Heart right ventricle (tissue), 16 donors: ENCODE measurements around the gene ACKR3. TPM values are rescaled to one million over a fixed set of nuclear protein-coding genes. Genes with fewer than 3 reads are reported as not detected.

Experiments
- ATAC-seq, 8 donors: fragments of 200-7000 bp; cut with Tn5 transposase; one replicate each; pipeline ENCODE4 v1.9.1; 2020; ENCODE audit warnings: mild to moderate bottlenecking in 8 of 8, moderate library complexity in 8 of 8, moderate number of reproducible peaks in 1 of 8
- DNase-seq, 2 donors: peaks; one replicate each; pipeline ENCODE4 v3.0.0-alpha.2; 2020
- H3K27ac ChIP-seq, 10 donors: fragments of 200-600 bp; sonication (generic) in 2 of 10; one replicate each; pipeline versions ENCODE4 v1.5.0 to v1.8.0; 2020 to 2022; ENCODE audit warnings: mild to moderate bottlenecking in 3 of 10
- H3K27me3 ChIP-seq, 7 donors: fragments of 200-600 bp; one replicate each; pipeline ENCODE4 v1.8.0; 2021 to 2022; ENCODE audit warnings: mild to moderate bottlenecking in 2 of 7
- H3K36me3 ChIP-seq, 9 donors: fragments of 200-600 bp; sonication (generic) in 1 of 9; one replicate each; pipeline versions ENCODE4 v1.5.0 to v1.8.0; 2020 to 2022; ENCODE audit warnings: mild to moderate bottlenecking in 2 of 9
- H3K4me1 ChIP-seq, 9 donors: fragments of 200-600 bp; sonication (generic) in 1 of 9; one replicate each; pipeline versions ENCODE4 v1.5.0 to v1.8.0; 2020 to 2022; ENCODE audit warnings: mild to moderate bottlenecking in 4 of 9
- H3K4me3 ChIP-seq, 10 donors: fragments of 200-600 bp; sonication (generic) in 2 of 10; one replicate each; pipeline versions ENCODE4 v1.5.0 to v1.8.0; 2020 to 2022; ENCODE audit warnings: mild to moderate bottlenecking in 7 of 10, moderate library complexity in 2 of 10
- H3K9me3 ChIP-seq, 11 donors: fragments of 200-600 bp in 10 of 11; sonication (generic) in 2 of 11; one replicate each; pipeline versions ENCODE4 v1.5.0 to v1.8.0; 2013 to 2022; ENCODE audit warnings: mild to moderate bottlenecking in 2 of 11, control low read depth in 1 of 11, moderate library complexity in 1 of 11
- CTCF ChIP-seq, 9 donors: fragments of 200-600 bp; sonication (generic) in 2 of 9; IDR thresholded peaks; one replicate each; pipeline versions ENCODE4 v1.5.0 to v1.8.0; 2021 to 2022; ENCODE audit warnings: antibody characterized with exemption in 9 of 9, mild to moderate bottlenecking in 5 of 9, moderate library complexity in 1 of 9
- WGBS, 2 donors: extraction: QIAGEN DNeasy Blood & Tissue Kit; methylation state at CpG; one replicate each; pipeline ENCODE4 v1.1.7; 2013; ENCODE audit warnings: inconsistent platforms in 1 of 2; 5-methylcytosine and 5-hydroxymethylcytosine counted together
- intact Hi-C, 10 donors: fragments of 100-400 bp; cut with DNase I; formaldehyde crosslinking; loops; one replicate each; pipeline versions ENCODE4 v1.11.1 to v1.14.2; 2022
- polyA plus RNA-seq, 2 donors: library from polyadenylated mRNA; stranded (reverse); fragments of 200-250 nt; gene quantifications; one replicate each; pipeline ENCODE4 v1.2.3, GENCODE V29; 2013
- total RNA-seq, 10 donors: library from RNA; stranded (reverse); fragmentation: NEBNext Ultra II Directional in 3 of 10; extraction: Animal tissue kit (Norgen Biotek cat#: 25700) in 3 of 10; gene quantifications; one replicate each; pipeline versions ENCODE4 v1.2.1 to v1.2.4, GENCODE V29; 2021 to 2023
- donor health status: Arrhythmogenic right ventricular cardiomyopathy.
- donor health status: ischemic (EF 13 %, LVEDD 7.1; RV severe dilation, severe dysfunction).
- donor health status: healthy with polysubstance abuse.
- donor health status: DM: no; HTN: yes; CAD: no.
- donor health status: DM: no; HTN: no; CAD: no.
- donor health status: ischemic (EF 25% LVEDD 6.9; RV normal size, moderate dysfunction).
- donor health status: ischemic (EF 25% LVEDD 5.7; RV mildly dilated, moderate dysfunction).
- donor health status: healthy.
- donor health status: DM: yes; HTN: yes; CAD: no.
- donor health status: Ischemic cardiomyopathy.
- donor health status: ischemic (EF 35%, LVEDD 5.7; RV mildly dilated, moderate dysfunction).
- donor health status: nonischemic (EF 11% LVEDD 7.7; RV severe dilation, severe dysfunction).
- donor health status: DM: yes; HTN: yes; CAD: no.
- donor health status: PGD.
- donor health status: ischemic (EF 29% LVEDD 5.4; RV normal size, mild dysfunction).
- donor health status: nonischemic (EF 23%, LVEDD 6.1; RV moderate dilation, normal function).

ACKR3 gene
- total and polyA plus RNA-seq, 12 donors, result 17.7 to 102 (median 42.5) TPM

- Histone ChIP-seq H3K36me3 (no peaks in the 10 kb centered on the region), H3K4me1 (no peaks in the 10 kb centered on the region), H3K27ac (no peak overlapping the region), H3K4me3 (no peak overlapping the region), H3K27me3 (no peaks in the 10 kb centered on the region), H3K9me3 (no peaks in the 10 kb centered on the region)
- intact Hi-C loops, result no loop called here
- 94 to 95% methylated on average over 10 of the region's 10 CpGs for WGBS, 2 donors
- DNase-seq (no peak), ATAC-seq (no peak)
- no peak for TF ChIP-seq CTCF (IDR thresholded peaks at IDR 0.05)
Observed at GRCh38 chr2:236623816-236624215, 54.2 kb downstream of the ACKR3 start.

- Histone ChIP-seq H3K4me1 (peaks cover 0 to 7% (median 3%) of the 10 kb centered on the region in 9 donors), H3K9me3 (no peaks in the 10 kb centered on the region), H3K27ac (no peak overlapping the region), H3K4me3 (no peak overlapping the region), H3K27me3 (no peaks in the 10 kb centered on the region), H3K36me3 (no peaks in the 10 kb centered on the region)
- intact Hi-C loops, result no loop called here
- TF ChIP-seq CTCF (IDR thresholded peaks at IDR 0.05), result no peak
- 93 to 95% methylated on average over 10 of the region's 10 CpGs for WGBS, 2 donors
- ATAC-seq, result no peak
- DNase-seq, result no peak
Observed at GRCh38 chr2:236625156-236625690, 55.6 kb downstream of the ACKR3 start.

- Histone ChIP-seq H3K36me3 (no peaks in the 10 kb centered on the region), H3K9me3 (no peaks in the 10 kb centered on the region), H3K4me1 (peaks cover 3 to 21% (median 14%) of the 10 kb centered on the region in 9 donors), H3K27me3 (no peaks in the 10 kb centered on the region), H3K27ac (no peak overlapping the region), H3K4me3 (no peak overlapping the region)
- DNase-seq (no peak), ATAC-seq (peak in 1 of 8 donors; percentile 16)
- no peak for TF ChIP-seq CTCF (IDR thresholded peaks at IDR 0.05)
- intact Hi-C loops, result no loop called here
- 81 to 82% methylated on average over 20 of the region's 20 CpGs for WGBS, 2 donors
Observed at GRCh38 chr2:236626391-236627150, 56.9 kb downstream of the ACKR3 start.

- no peak overlapping the region for H3K4me3 ChIP-seq
- peaks cover 5 to 27% (median 18%) of the 10 kb centered on the region in 9 donors for H3K4me1 ChIP-seq
- no peaks in the 10 kb centered on the region for H3K36me3 ChIP-seq
- ATAC-seq, result no peak
- TF ChIP-seq CTCF (IDR thresholded peaks at IDR 0.05), result no peak
- intact Hi-C loops, result no loop called here
- H3K9me3 ChIP-seq, result no peaks in the 10 kb centered on the region
- H3K27me3 ChIP-seq, result no peaks in the 10 kb centered on the region
- 96 to 97% methylated on average over 11 of the region's 11 CpGs for WGBS, 2 donors
- H3K27ac ChIP-seq, result no peak overlapping the region
- no peak for DNase-seq
Observed at GRCh38 chr2:236627193-236627592, 57.6 kb downstream of the ACKR3 start.
